Measurements from ENCODE around the gene MAP4K3. TPM values are rescaled to one million over a fixed set of nuclear protein-coding genes. Genes with fewer than 3 reads are reported as not detected.

The MAP4K3 gene
- total and polyA plus RNA-seq, 9 of the 15 experiments (the other 6 are each of a cell fraction or from before 2014, with no cell fraction given), result 3.1 to 30.0 (median 16.9) TPM

DNA sequence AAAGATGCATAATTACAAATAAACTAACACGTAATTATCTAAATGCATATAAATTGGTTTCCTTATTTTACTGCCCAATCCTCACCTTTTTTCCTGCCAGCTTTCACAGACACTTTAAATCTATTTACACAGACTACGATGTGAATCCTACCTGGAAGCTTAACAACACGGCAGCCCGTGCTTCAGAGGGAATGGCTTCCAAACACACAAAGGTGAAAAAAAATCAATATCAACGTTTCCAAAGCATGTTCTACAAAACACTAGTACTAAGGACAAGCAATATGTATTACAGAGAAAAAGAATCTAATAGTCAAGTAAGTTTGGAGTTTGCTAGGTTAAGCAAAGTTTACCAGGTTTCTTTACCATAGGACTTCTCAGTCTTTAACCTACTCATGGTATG is 4.4 kb downstream of the MAP4K3 start:
- WGBS (ENCODE audit: insufficient coverage, low coverage, missing lambda C conversion rate), result 46% methylated on average over 5 of the region's 5 CpGs
- no peak for ATAC-seq
- Histone ChIP-seq H3K4me2 (ENCODE audit: insufficient read depth, low read length) (peak overlapping the region; percentile 43; the same call in 1 of the 2 replicates), H3K9ac (ENCODE audit: insufficient read depth in 1 of 2, low read depth in 2 of 2, low read length in 2 of 2) (peak overlapping the region in 1 of 2 experiments; percentile 43; a peak in 1 of 4 replicates), H3K36me3 (ENCODE audit: control insufficient read depth, insufficient read depth, low read length) (peaks cover 5% of the 10 kb centered on the region; the same call in 1 of the 3 replicates), H3K9me1 (ENCODE audit: control insufficient read depth, insufficient read depth, low read length) (no peaks in the 10 kb centered on the region), H3K27ac (ENCODE audit: extremely low read depth, low read depth, low read length) (peak overlapping the region; percentile 33; the same call in 1 of the 3 replicates), H3K4me1 (replicated peaks in 1 of 2; ENCODE audit: control insufficient read depth in 2 of 2, insufficient read depth in 2 of 2, low read length in 2 of 2) (peaks cover 18 to 25% of the 10 kb centered on the region in 2 experiments), H4K20me1 (replicated peaks; ENCODE audit: control insufficient read depth, insufficient read depth, low read length) (0 out of 2 replicates have a peak, but pooled peaks cover 7% of the 10 kb centered on the region), H3K4me3 (no peak overlapping the region), H2AFZ (ENCODE audit: low read depth, low read length) (no peak overlapping the region), H3K79me2 (ENCODE audit: control insufficient read depth, insufficient read depth, low read length) (peaks cover 98% of the 10 kb centered on the region), H3K27me3 (ENCODE audit: control insufficient read depth in 2 of 2, insufficient read depth in 2 of 2, low read length in 2 of 2) (no peaks in the 10 kb centered on the region), H3K9me3 (replicated peaks; ENCODE audit: control insufficient read depth, insufficient read depth, low read depth, low read length) (no peaks in the 10 kb centered on the region)
- FAIRE-seq, result no peak
- DNase-seq (ENCODE audit: extremely low read depth in 1 of 4, low spot score in 3 of 4), result no peak
- TF ChIP-seq ATF6 (CRISPR knock-in tag; IDR thresholded peaks at IDR 0.05), result no peak
- TF ChIP-seq ZNF511 (CRISPR knock-in tag; IDR thresholded peaks at IDR 0.05), result no peak
- no peak for TF ChIP-seq ELF1 (tag; IDR thresholded peaks at IDR 0.05)
- intact Hi-C loops (cut with micrococcal nuclease), result loop anchor here (10.0 kb wide), 1 partner anchor 308 kb away; the partner anchor contains the start of gene SOS1
- CTCF ChIA-PET (ENCODE audit: low intra/inter-chr PET ratio), result no interaction called here
- POLR2A ChIA-PET, result interaction anchor here (1.3 to 1.8 kb wide), 3 partner anchors 10 to 26 kb away, joined by 5 to 7 read pairs (median 7); no protein-coding TSS in a partner anchor
- in situ Hi-C loops (cut with MboI), result no loop called here
- no TSS peak for BruUV-seq (replicated peaks)
